ENCODE results near the gene APBA3.

- no peak for TF ChIP-seq CTCF (optimal IDR thresholded peaks at IDR 0.05 in 1 of 3, IDR thresholded peaks at IDR 0.05 in 1 of 3, conservative IDR thresholded peaks at IDR 0.05 in 1 of 3; ENCODE audit: extremely low read depth in 1 of 3, insufficient read depth in 2 of 3, low read length in 3 of 3)
- TF ChIP-seq EZH2 (IDR thresholded peaks at IDR 0.05; ENCODE audit: low read length) = no peak
Measured at GRCh38 chr19:3760871-3761361, 576 bp downstream of the APBA3 start.
